H9 (cell line): Measurements from ENCODE around the gene COQ8A. TPM values are rescaled to one million over a fixed set of nuclear protein-coding genes. Genes with fewer than 3 reads are reported as not detected.

Experiments
- DNase-seq: peaks from one replicate; pipeline ENCODE4 v3.0.0-alpha.2; 2017
- H2AFZ ChIP-seq: one replicate; pipeline ENCODE4 v1.6.1; 2013; ENCODE audit warnings: mild to moderate bottlenecking, low read length, control low read depth, moderate library complexity
- H2AK5ac ChIP-seq: 2 replicates; pipeline ENCODE4 v1.6.1; 2013; ENCODE audit warnings: low read length, control low read depth, mixed read lengths; ENCODE audit not compliant: insufficient read length
- H2BK120ac ChIP-seq: one replicate; pipeline ENCODE4 v1.6.1; 2013; ENCODE audit warnings: low read depth, mild to moderate bottlenecking, low read length, control low read depth, inconsistent platforms; ENCODE audit not compliant: poor library complexity, severe bottlenecking
- H2BK12ac ChIP-seq: 2 replicates; pipeline ENCODE4 v1.6.1; 2013; ENCODE audit warnings: low read length, control low read depth, mixed read lengths, low read depth; ENCODE audit not compliant: insufficient read length
- H2BK15ac ChIP-seq: 2 replicates; pipeline ENCODE4 v1.6.1; 2013; ENCODE audit warnings: low read depth, low read length, control low read depth
- H2BK20ac ChIP-seq: one replicate; pipeline ENCODE4 v1.6.1; 2013; ENCODE audit warnings: low read depth, mild to moderate bottlenecking, low read length, control low read depth, inconsistent platforms; ENCODE audit not compliant: poor library complexity, severe bottlenecking
- H2BK5ac ChIP-seq: 2 replicates; pipeline ENCODE4 v1.6.1; 2013; ENCODE audit warnings: low read length, control low read depth, mixed read lengths; ENCODE audit not compliant: insufficient read length
- H3K14ac ChIP-seq: 2 replicates; pipeline ENCODE4 v1.6.1; 2013; ENCODE audit warnings: low read length, control low read depth; ENCODE audit not compliant: insufficient read depth
- H3K18ac ChIP-seq: 2 replicates; pipeline ENCODE4 v1.6.1; 2013; ENCODE audit warnings: low read depth, mild to moderate bottlenecking, mixed read lengths, low read length, control low read depth; ENCODE audit not compliant: insufficient read length
- H3K23ac ChIP-seq: 2 replicates; pipeline ENCODE4 v1.6.1; 2013; ENCODE audit warnings: low read length, control low read depth, mixed read lengths, low read depth; ENCODE audit not compliant: insufficient read length
- H3K23me2 ChIP-seq: 2 replicates; pipeline ENCODE4 v1.6.1; 2013; ENCODE audit warnings: low read depth, mild to moderate bottlenecking, mixed read lengths, low read length, control low read depth; ENCODE audit not compliant: insufficient read length, poor library complexity, severe bottlenecking
- H3K27ac ChIP-seq: 2 replicates; pipeline ENCODE4 v1.5.1; 2013; ENCODE audit warnings: low read length, control low read depth, mixed read lengths, low read depth; ENCODE audit not compliant: insufficient read length
- H3K27me3 ChIP-seq: 2 replicates; pipeline ENCODE4 v1.6.1; 2013; ENCODE audit warnings: low read length, control low read depth, inconsistent platforms; ENCODE audit not compliant: insufficient read depth
- H3K4ac ChIP-seq: 2 replicates; pipeline ENCODE4 v1.6.1; 2013; ENCODE audit warnings: low read depth, mild to moderate bottlenecking, control low read depth, inconsistent platforms, low read length, moderate library complexity
- H3K4me1 ChIP-seq: 2 replicates; pipeline ENCODE4 v1.6.1; 2013; ENCODE audit warnings: low read length, control low read depth, inconsistent platforms; ENCODE audit not compliant: insufficient read depth
- H3K4me2 ChIP-seq: 2 replicates; pipeline ENCODE4 v1.6.1; 2013; ENCODE audit warnings: low read length, control low read depth, mixed read lengths; ENCODE audit not compliant: insufficient read length, insufficient read depth
- H3K56ac ChIP-seq: 2 replicates; pipeline ENCODE4 v1.6.1; 2013; ENCODE audit warnings: low read depth, mild to moderate bottlenecking, mixed read lengths, low read length, control low read depth; ENCODE audit not compliant: insufficient read length
- H3K79me1 ChIP-seq: 2 replicates; pipeline ENCODE4 v1.6.1; 2013; ENCODE audit warnings: low read depth, mild to moderate bottlenecking, moderate library complexity, low read length, control low read depth, inconsistent platforms; ENCODE audit not compliant: insufficient read depth, poor library complexity, severe bottlenecking
- H3K79me2 ChIP-seq: 2 replicates; pipeline ENCODE4 v1.6.1; 2013; ENCODE audit warnings: low read length, control low read depth, inconsistent platforms; ENCODE audit not compliant: insufficient read depth
- H3K9ac ChIP-seq: 2 replicates; pipeline ENCODE4 v1.6.1; 2013; ENCODE audit warnings: low read length, control low read depth, mixed read lengths; ENCODE audit not compliant: insufficient read length; ENCODE audit errors: extremely low read depth
- H3K9me3 ChIP-seq: one replicate; pipeline ENCODE4 v1.6.1; 2013; ENCODE audit warnings: low read depth, low read length, inconsistent platforms; ENCODE audit not compliant: control insufficient read depth
- H3T11ph ChIP-seq: one replicate; pipeline ENCODE4 v1.6.1; 2013; ENCODE audit warnings: mild to moderate bottlenecking, low read length, control low read depth, inconsistent platforms
- H4K20me1 ChIP-seq: one replicate; pipeline ENCODE4 v1.6.1; 2013; ENCODE audit not compliant: control insufficient read depth, insufficient read length, insufficient read depth
- H4K5ac ChIP-seq: 2 replicates; pipeline ENCODE4 v1.6.1; 2013; ENCODE audit warnings: low read depth, mild to moderate bottlenecking, mixed read lengths, low read length, control low read depth; ENCODE audit not compliant: insufficient read length
- H4K8ac ChIP-seq: replicated peaks from 2 replicates; pipeline ENCODE4 v1.6.1; 2013; ENCODE audit warnings: low read length, control low read depth, mixed read lengths, low read depth; ENCODE audit not compliant: insufficient read length
- H4K91ac ChIP-seq: 2 replicates; pipeline ENCODE4 v1.6.1; 2013; ENCODE audit warnings: low read depth, mild to moderate bottlenecking, moderate library complexity, mixed read lengths, low read length, control low read depth; ENCODE audit not compliant: insufficient read length
- H3K27ac Mint-ChIP-seq, 3 experiments: 2 replicates in 2 of 3; 3 replicates in 1 of 3; pipeline ENCODE4 v1.8.0; 2020 to 2021; ENCODE audit warnings: mixed read lengths in 3 of 3, mild to moderate bottlenecking in 1 of 3, moderate library complexity in 1 of 3
- H3K27me3 Mint-ChIP-seq: 2 replicates; pipeline ENCODE4 v1.8.0; 2021; ENCODE audit warnings: low read depth, mild to moderate bottlenecking, moderate library complexity, mixed read lengths
- H3K36me3 Mint-ChIP-seq, 3 experiments: 2 replicates in 2 of 3; 3 replicates in 1 of 3; pipeline ENCODE4 v1.8.0; 2020 to 2021; ENCODE audit warnings: low read depth in 3 of 3, mixed read lengths in 3 of 3; ENCODE audit not compliant: insufficient read depth in 1 of 3
- H3K4me1 Mint-ChIP-seq, 2 experiments: 2 replicates each; pipeline ENCODE4 v1.8.0; 2020; ENCODE audit warnings: mixed read lengths in 2 of 2
- H3K4me3 Mint-ChIP-seq, 2 experiments: 2 replicates in 1 of 2; 3 replicates in 1 of 2; pipeline ENCODE4 v1.8.0; 2020 to 2021; ENCODE audit warnings: mild to moderate bottlenecking in 2 of 2, mixed read lengths in 2 of 2, moderate library complexity in 1 of 2
- H3K9me3 Mint-ChIP-seq, 2 experiments: 2 replicates in 1 of 2; 3 replicates in 1 of 2; pipeline ENCODE4 v1.8.0; 2020; ENCODE audit warnings: mild to moderate bottlenecking in 2 of 2, mixed read lengths in 2 of 2, moderate library complexity in 1 of 2
- CTCF ChIP-seq: fragments of 200-600 bp; sonication (generic); conservative IDR thresholded peaks from 3 replicates; pipeline ENCODE4 v1.8.0; 2021; ENCODE audit warnings: antibody characterized with exemption, mild to moderate bottlenecking
- WGBS: extraction: QIAGEN DNeasy Blood & Tissue Kit; methylation state at CpG from one replicate; pipeline ENCODE4 v1.1.7; 2013; ENCODE audit warnings: missing lambda C conversion rate, low lambda C conversion rate, mixed read lengths; ENCODE audit not compliant: insufficient read length; ENCODE audit errors: extremely low coverage; 5-methylcytosine and 5-hydroxymethylcytosine counted together
- total RNA-seq: library from RNA; stranded (reverse); gene quantifications from 2 replicates; pipeline ENCODE4 v1.2.1, GENCODE V29; 2021

The COQ8A gene
- total RNA-seq, 1 experiment from 2014 or later = 26.0 TPM

GRCh38 chr1:226993814-226994585 is 53.9 kb downstream of the COQ8A start:
- Histone ChIP-seq H3K23ac (no peak overlapping the region), H2AK5ac (no peak overlapping the region), H2BK5ac (no peak overlapping the region), H3K4ac (no peak overlapping the region), H3K9ac (no peak overlapping the region), H2AFZ (no peak overlapping the region), H3K4me1 (0 out of 2 replicates have a peak, but pooled peaks cover 2% of the 10 kb centered on the region), H3K9me3 (no peaks in the 10 kb centered on the region), H4K91ac (no peak overlapping the region), H2BK15ac (no peak overlapping the region), H3K56ac (no peak overlapping the region), H3K27ac (no peak overlapping the region), H2BK20ac (no peak overlapping the region), H2BK120ac (no peak overlapping the region), H4K20me1 (no peaks in the 10 kb centered on the region), H3K27me3 (no peaks in the 10 kb centered on the region), H3K4me2 (no peak overlapping the region), H3K18ac (no peak overlapping the region), H3K79me2 (no peaks in the 10 kb centered on the region), H4K5ac (no peak overlapping the region), H3K23me2 (no peaks in the 10 kb centered on the region), H3T11ph (no peak overlapping the region), H2BK12ac (no peak overlapping the region), H4K8ac (no peak overlapping the region), H3K14ac (no peak overlapping the region), H3K79me1 (no peaks in the 10 kb centered on the region)
- Mint-ChIP-seq H3K4me1 (peaks cover 30 to 49% of the 10 kb centered on the region in 2 experiments), H3K4me3 (no peak overlapping the region), H3K27ac (peak overlapping the region; percentile 34 to 82 (median 72); a peak in 5 of 7 replicates), H3K9me3 (peaks cover 0 to 4% of the 10 kb centered on the region in 2 experiments; a peak in 1 of 5 replicates), H3K27me3 (no peaks in the 10 kb centered on the region), H3K36me3 (peaks cover 4 to 11% (median 8%) of the 10 kb centered on the region in 3 experiments; a peak in 4 of 7 replicates)
- WGBS = no CpG with 5 or more reads among the region's 22 CpGs
- DNase-seq = peak; percentile 29
- no peak for TF ChIP-seq CTCF
